Measurements from ENCODE around the gene SRGAP2B.
"Not testable (repeated sequence)": the region's sequence is repeated elsewhere in the genome, so short reads cannot be mapped to it uniquely, and the experiment has no call there.

The SRGAP2B gene

DNA sequence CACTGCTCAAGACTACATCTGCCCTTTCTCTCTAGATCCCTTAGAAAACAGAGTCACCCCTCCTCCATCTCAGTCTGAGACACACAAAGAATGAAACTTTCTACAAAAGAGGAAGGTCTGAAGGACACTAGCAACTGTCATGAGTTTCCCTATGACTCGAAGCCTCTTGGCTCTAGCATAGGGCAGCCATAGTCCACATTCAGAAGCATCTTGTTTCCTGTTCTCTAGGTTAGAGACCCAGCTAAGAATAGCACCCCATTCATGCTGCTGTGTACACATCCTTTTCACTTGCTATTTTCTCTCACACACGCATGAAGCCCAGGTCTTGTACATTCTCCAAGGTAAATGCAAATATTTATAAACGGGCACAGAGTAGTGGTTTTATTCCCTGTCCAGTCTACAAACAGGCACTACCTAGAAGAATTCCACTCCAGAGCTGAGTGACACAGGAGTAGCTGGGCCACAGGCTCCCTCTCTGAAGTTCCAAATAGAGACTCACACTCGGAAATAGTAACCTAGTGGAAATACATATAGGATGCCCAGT, 39.8 kb downstream of the SRGAP2B start:
- in situ Hi-C loops (cut with MboI; ENCODE audit: low sequenced_read_pairs, unreplicated experiment); DNase-seq (ENCODE audit: low spot score): not testable (repeated sequence)

DNA sequence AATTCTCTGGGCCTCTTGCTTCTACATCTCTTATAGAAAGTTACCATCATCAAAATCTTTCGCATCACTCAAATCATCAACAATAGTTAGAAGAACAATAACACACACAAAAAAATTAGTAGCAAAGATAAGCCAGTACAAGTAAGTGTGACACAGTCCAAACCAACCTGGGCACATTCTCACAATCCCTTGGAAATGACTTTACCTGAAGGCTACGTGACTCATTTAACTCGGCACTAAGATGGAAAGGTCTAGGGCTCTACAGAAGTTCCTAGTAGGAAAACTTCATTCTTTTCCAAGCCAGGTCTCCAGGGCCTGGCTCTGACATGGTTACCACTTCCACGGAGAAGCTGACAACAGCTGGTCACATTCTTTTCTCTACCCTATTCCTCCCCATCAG, 41.7 kb downstream of the SRGAP2B start:
- in situ Hi-C loops (cut with MboI; ENCODE audit: low sequenced_read_pairs, unreplicated experiment); DNase-seq (ENCODE audit: low spot score): not testable (repeated sequence)

DNA sequence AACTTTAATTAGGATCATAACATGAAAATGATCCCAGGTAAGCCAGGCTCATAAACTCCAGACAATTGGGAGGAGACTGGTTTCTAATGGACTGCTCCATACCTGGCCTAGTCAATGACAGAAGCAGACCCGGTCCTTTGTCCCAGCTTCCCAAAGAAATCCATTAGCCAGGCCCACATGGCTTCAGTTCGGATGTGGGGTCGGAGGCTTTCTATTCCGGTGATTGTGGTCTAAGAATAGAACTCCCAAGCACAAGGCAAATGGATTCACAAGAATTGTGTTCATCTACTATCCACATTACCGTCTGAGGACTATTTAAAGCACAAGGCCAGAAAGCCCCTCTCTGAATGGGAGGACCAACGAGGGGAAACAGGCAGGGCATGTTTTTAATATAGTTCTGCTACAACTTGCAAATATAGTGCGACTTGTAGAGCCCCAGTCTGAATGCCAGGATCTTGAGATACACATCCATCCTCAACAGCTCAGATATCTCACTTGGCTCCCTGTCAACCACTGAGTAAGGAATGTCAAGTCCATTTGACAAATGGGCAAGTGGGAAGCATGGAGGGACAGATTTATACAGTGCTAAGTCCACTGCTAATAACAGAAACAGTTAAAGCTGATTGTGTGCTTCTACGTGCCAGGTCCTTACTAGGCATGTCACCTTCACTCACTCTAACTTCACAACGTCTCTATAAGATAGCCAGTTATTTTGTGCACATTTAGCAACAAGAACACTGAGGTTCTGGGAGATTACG, 42.9 kb downstream of the SRGAP2B start:
- DNase-seq (ENCODE audit: low spot score); in situ Hi-C loops (cut with MboI; ENCODE audit: low sequenced_read_pairs, unreplicated experiment): not testable (repeated sequence)

DNA sequence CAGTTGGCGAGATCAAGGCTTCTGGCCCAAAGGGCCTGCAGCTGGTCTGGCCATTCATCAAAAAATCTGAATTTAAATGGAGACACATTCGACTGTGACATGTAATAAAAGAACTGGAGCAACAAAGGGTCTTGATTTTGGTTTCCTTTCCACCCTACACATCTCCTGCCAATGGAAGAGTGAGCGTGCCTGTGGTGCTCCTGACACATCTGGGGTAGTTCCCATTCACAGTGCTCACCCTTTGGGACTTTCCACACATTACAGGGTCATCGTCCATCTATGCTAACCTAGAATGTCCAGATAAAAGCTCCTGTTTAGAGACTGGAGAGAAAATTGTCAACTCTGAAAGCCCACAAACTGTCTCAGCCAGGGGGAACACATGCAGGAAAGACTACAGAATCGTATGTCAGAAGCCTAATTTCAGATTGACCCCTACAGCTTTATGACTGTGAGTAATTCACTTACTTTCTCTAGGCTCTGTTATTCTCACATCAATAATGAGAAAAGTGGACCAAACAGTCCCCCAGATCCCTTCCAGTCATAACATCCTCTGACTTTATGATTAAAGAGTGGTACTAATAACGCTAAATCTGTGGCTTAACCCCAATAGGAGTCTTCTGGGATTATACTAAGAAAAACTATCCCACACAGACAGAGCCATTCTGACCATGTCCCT, 46.8 kb downstream of the SRGAP2B start:
- DNase-seq (ENCODE audit: low spot score); in situ Hi-C loops (cut with MboI; ENCODE audit: low sequenced_read_pairs, unreplicated experiment): not testable (repeated sequence)

DNA sequence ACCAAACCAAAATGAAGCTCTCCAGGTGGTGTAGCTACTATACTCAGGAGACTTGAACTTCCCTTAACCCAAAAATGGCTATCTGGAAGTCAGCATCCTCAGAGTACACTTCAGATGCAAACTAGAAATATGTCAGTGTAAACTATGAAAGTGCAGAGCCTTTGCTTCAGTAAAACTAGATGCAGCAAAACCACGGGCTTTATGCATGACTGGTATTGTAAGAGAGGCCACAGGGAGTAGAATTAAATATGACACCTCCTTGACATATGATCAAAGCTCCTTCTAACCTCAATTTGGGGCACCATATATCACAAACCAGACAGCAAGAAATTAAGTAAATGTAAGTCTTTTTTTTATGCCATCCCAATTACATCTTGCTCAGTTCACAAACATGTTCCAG, 47.6 kb downstream of the SRGAP2B start:
- DNase-seq (ENCODE audit: low spot score); in situ Hi-C loops (cut with MboI; ENCODE audit: low sequenced_read_pairs, unreplicated experiment): not testable (repeated sequence)

DNA sequence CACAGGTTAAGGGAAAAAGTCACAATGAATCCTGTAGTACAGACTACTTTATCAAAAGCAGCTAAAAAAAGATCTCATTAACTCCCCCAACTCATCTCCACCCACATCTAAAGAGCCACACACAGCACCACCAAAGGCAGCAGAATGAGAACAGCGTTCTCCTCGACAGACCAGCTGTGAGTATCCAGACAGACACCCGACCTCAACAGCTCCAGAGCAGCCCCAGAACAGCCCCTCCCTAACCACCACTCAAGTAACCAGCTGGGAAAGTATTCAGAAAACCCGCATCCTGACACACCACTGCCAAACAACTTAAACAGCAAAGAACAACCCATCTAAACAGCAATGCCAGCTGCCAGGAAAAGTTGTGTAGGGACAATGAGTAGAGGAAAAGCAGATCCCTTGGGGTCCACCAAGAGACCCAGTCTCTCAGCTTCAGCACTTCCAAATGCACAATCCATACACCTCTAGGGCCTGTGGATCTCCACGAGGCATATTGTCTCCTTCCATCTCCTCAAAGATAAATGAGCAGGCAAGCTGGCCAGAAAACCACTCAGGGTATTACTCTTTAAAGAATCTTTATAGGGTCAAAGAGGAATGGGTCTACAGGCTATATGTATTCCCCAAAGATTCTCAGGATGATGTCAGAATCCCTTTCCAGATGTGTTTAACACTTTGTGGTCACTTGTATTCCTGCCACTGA, 49.4 kb downstream of the SRGAP2B start:
- in situ Hi-C loops (cut with MboI; ENCODE audit: low sequenced_read_pairs, unreplicated experiment); DNase-seq (ENCODE audit: low spot score): not testable (repeated sequence)

DNA sequence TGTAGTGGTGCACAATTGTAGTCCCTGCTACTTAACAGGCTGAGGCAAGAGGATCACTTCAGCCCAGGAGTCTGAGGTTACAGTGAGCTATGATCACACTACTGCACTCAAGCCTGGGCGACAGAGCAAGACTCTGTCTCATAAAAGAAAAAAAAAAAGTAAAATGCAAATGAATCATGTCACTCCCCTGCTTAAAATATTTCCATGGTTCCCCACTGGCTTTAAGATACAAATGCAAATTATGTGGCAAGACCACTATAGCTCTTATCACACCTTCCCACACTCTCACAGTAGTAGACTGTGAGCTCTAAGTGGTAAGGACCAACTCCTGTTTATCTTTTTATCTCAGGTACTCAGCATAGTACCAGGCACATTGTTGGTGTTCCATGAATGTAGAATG, 53.6 kb downstream of the SRGAP2B start:
- DNase-seq (ENCODE audit: low spot score); in situ Hi-C loops (cut with MboI; ENCODE audit: low sequenced_read_pairs, unreplicated experiment): not testable (repeated sequence)

DNA sequence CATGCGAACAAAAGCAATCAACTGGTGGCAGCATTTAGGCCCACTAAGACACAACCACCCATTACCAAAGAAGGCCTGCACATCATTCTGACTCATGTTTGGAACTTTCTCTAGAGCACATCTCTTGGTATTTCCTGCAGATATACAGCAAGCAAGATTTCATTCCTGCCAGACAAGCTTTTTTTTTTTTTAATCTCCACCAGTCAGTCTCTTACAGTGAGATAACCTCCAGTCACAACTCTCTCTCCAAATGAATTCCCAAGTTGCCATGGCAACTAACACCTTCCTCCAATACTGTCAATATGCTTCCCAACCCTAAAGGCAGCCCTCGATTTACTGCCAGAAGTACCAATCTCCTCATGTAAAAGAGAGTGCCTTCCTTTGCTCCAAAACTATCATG, 59.1 kb downstream of the SRGAP2B start:
- DNase-seq (ENCODE audit: low spot score); in situ Hi-C loops (cut with MboI; ENCODE audit: low sequenced_read_pairs, unreplicated experiment): not testable (repeated sequence)

DNA sequence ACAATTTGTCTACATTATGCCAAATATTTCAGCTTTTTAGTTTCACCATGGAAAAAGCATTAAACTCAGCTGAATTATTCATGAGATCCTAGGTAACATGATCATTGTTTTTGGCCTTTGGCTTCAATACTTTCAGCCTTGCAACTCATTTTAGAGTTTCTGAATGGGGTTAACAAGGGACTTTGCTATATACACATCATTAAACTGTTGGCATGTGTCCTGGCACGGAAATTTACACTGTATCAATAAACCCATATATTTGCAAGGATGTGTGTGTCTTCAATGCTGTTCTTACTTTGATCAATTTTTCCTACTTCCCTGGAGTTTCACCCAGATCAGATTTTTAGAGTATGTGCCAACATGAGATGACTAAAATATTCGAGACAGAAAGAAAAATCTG, 61.6 kb downstream of the SRGAP2B start:
- in situ Hi-C loops (cut with MboI; ENCODE audit: low sequenced_read_pairs, unreplicated experiment); DNase-seq (ENCODE audit: low spot score): not testable (repeated sequence)

DNA sequence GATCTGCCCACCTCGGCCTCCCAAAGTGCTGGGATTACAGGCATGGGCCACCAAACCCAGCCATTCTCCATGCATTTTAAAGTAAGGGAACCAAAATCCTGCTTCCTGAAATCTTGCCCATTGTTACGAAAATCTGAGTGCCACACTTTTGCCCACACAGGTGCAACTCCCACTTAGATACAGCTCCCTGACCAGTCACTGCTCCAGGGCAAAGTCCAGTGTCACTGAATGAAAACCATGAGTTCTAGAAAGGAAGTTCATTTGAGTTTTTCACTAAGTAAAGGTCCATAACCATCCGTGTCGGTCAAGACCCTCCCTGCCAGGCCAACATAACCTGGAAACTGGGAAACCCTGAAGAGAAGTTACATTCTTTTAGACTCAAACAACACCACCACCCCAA, 67.9 kb downstream of the SRGAP2B start:
- DNase-seq (ENCODE audit: low spot score); in situ Hi-C loops (cut with MboI; ENCODE audit: low sequenced_read_pairs, unreplicated experiment): not testable (repeated sequence)

DNA sequence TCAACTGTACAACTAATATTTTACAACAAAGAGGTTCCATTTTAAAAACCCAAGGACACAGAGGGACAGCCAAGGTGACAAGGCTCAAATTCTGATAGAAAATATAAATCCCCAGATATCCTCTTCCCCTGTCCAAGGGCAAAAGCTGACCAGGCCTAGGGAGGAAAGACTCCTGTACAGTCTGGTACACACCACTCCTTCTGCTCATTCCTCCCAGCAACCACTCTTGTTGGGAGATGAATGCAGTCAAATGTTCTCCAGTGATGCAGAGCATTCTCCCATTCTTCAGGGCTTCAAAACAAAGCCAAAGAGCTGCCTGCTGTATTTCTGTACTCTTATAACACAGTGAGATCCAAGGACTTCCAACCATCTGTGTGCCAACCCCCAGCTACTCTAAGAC, 69.8 kb downstream of the SRGAP2B start:
- in situ Hi-C loops (cut with MboI; ENCODE audit: low sequenced_read_pairs, unreplicated experiment): not testable (repeated sequence)

DNA sequence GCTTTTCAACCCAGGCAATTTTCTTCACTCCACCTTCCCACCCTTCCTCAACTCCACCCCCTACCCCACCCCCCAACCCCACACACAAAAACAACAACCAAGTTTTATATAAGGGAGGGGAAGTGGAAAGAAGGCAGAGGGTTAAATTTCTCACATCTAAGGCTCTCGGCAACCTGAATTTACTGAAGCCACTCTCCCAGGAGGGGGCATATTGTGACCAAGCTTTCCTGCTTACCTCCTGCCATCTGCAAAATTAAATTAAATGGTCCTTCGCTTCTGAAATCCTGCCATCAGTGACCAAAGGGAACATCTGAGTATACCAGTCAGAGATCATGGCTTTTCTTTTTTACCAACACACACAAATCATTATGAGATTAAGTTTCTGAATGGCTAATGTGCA, 72.9 kb downstream of the SRGAP2B start:
- DNase-seq (ENCODE audit: low spot score); in situ Hi-C loops (cut with MboI; ENCODE audit: low sequenced_read_pairs, unreplicated experiment): not testable (repeated sequence)

More for the DNA sequence above, 69.8 kb downstream of the SRGAP2B start:
- DNase-seq (ENCODE audit: low spot score): not testable (repeated sequence)

DNA sequence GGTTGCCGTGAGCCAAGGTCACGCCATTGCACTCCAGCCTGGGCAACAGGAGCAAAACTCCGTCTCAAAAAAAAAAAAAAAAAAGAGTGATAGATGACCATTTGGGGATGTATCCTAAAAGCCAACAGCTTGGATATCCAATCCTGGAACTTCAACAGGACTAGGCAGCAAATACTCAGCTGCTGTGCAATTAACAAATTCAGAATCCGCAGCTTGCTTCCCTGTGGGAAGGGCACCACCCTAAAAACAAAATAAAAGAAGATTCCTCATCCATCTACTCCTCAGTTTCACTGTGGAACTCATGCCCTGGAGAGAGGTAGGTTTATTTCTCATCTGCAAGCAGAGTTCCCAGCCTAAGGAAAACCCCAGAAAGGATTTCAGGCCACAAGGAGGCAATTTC, 73.4 kb downstream of the SRGAP2B start:
- in situ Hi-C loops (cut with MboI; ENCODE audit: low sequenced_read_pairs, unreplicated experiment); DNase-seq (ENCODE audit: low spot score): not testable (repeated sequence)

DNA sequence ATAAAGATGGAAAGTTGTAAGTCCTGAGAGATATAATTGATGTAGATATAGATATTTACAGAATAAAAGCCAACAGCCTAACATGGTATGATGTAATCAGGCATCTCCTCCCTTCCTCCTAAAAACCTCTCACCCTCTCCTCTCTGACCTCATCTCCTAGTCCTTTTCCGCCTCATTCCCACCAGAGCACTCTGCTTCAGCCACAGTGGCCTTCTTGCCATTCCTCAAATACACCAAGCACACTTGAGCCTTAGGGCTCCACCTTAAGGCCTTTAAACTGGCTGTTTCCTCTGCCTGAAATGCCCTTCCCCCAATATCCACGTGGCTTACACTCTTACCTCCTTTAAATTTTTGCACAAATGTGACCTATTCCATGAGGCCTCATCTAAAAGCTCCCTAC, 75.4 kb downstream of the SRGAP2B start:
- in situ Hi-C loops (cut with MboI; ENCODE audit: low sequenced_read_pairs, unreplicated experiment); DNase-seq (ENCODE audit: low spot score): not testable (repeated sequence)

DNA sequence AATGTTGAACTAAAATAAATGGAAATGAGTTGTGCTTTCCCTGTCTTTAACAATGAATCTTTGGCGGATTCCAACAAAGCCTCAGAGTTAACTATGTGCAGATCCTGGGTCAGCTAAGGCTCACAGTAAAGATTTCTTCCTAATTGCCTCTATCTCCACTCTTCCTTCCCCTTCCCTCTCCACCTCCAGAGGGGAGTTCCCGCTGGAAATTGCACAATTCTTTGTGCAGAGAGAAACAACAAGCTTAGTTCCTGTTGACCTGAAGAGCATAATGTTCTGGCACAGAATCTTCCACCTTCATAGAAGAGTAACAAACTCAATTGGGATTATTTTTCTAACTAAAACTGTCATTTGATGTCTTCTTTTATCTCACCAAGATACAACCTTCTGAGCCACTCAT, 77.4 kb downstream of the SRGAP2B start:
- in situ Hi-C loops (cut with MboI; ENCODE audit: low sequenced_read_pairs, unreplicated experiment); DNase-seq (ENCODE audit: low spot score): not testable (repeated sequence)

DNA sequence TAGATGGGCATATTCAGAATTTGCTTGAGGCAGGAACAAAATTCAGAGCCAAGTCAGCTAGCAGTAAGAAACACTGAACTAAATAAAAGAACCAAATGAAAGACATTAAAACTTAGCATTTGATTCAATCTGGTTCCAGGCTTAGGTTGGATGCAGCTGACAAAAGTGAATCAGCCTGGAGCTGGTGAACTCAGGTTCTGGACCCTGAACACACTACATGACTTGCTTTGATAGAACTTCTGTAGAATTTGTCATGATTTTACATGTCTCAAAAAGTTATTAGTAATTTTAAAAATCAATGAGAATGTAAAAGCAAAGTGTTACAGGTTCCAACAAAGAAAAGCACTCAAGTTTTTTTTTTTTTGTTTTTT, 78.7 kb downstream of the SRGAP2B start:
- DNase-seq (ENCODE audit: low spot score); in situ Hi-C loops (cut with MboI; ENCODE audit: low sequenced_read_pairs, unreplicated experiment): not testable (repeated sequence)

DNA sequence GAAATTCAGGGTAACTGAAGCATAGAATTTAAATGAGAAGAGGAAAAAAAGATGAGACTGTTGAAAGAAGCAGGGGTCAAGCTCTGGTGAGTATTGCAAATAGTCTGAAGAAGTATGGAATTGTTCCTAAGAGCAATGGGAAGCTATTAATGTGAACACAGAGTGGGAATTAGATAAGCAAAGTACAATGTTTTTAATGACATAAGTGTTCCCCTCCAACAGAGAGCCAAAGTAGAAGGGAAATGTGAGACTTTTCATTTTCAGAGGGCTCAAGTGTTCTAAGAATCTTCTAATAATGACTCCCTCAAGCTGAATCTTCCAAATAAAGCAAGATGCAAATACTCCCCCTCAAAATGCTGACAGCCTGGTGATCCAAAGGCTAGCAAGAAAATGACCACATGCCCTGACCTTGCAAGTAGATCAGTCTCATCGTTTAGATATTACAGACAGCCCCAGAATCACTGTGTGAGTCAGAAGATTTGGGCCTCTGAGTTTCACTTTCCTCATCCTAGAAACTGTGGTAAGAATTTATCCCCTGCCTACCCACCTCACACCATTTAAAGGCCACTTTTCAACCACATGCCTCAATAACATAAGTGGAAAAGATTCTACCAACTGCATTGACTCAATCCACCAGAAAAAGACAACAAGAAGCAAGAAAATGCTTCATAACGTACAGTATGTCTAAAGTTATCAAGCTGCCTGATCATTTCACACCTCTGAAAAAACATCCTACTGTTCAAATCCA, 79.2 kb downstream of the SRGAP2B start:
- in situ Hi-C loops (cut with MboI; ENCODE audit: low sequenced_read_pairs, unreplicated experiment); DNase-seq (ENCODE audit: low spot score): not testable (repeated sequence)

DNA sequence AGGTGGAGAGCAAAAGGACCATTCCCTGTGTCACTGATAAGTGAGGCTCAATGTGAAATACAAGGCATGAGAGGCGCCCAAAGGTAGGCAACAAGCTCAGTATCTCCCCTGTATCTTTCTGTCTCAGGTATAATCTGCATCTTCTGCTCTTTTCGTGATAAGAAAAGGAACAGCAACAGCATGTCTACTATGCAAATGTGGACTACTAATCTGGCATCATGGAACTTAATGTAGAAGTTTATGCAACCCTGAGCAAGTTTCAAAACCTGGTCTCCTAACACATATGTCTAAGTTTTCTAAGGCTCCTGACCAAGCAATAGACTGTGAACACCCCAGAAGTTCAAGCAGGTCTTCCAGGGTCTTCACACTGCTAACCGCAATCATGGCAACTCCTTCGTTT, 81.8 kb downstream of the SRGAP2B start:
- DNase-seq (ENCODE audit: low spot score); in situ Hi-C loops (cut with MboI; ENCODE audit: low sequenced_read_pairs, unreplicated experiment): not testable (repeated sequence)

All from GM13976 (cell line).